NCI-H2029 treated with DMSO at 0.1 percent for 48 hours (cell line): ENCODE data around the gene FIZ1.
A peak's percentile ranks its signal among the peaks of the same experiment; 100 is the strongest.

Experiments
- DNase-seq: peaks from one replicate; lab custom pipeline; 2025; lab: John Stamatoyannopoulos, UW

FIZ1 gene

GRCh38 chr19:55635856-55636440 is 36.6 kb upstream of the FIZ1 start:
- no peak for DNase-seq

- no peak for DNase-seq
These were observed 36.0 kb upstream of the FIZ1 start for GRCh38 chr19:55635334-55635717.

- no peak for DNase-seq
These were observed 34.5 kb upstream of the FIZ1 start for GRCh38 chr19:55633861-55634260.

- DNase-seq: peak; percentile 74
These were observed 33.1 kb upstream of the FIZ1 start for GRCh38 chr19:55632463-55632834.

GRCh38 chr19:55626350-55626749 is 27.0 kb upstream of the FIZ1 start:
- no peak for DNase-seq

GRCh38 chr19:55625004-55625326 is 25.6 kb upstream of the FIZ1 start:
- DNase-seq: no peak

- DNase-seq: peak; percentile 85
These were observed 25.0 kb upstream of the FIZ1 start, which contains the start of gene ZNF784 for GRCh38 chr19:55624109-55625003. TSS of gene ZNF784 (minus strand) at chr19:55624566. CDS start at chr19:55624561, 5 bp downstream.

GRCh38 chr19:55623561-55623960 is 24.2 kb upstream of the FIZ1 start:
- DNase-seq: no peak

GRCh38 chr19:55623130-55623529 is 23.8 kb upstream of the FIZ1 start:
- DNase-seq: no peak

- no peak for DNase-seq
These were observed 23.1 kb upstream of the FIZ1 start for GRCh38 chr19:55622242-55622969.

GRCh38 chr19:55621673-55622231 is 22.4 kb upstream of the FIZ1 start:
- DNase-seq: no peak

- DNase-seq: no peak
These were observed 21.9 kb upstream of the FIZ1 start for GRCh38 chr19:55621205-55621672.

GRCh38 chr19:55620410-55621204 is 21.3 kb upstream of the FIZ1 start:
- DNase-seq: no peak

GRCh38 chr19:55619286-55619685 is 20.0 kb upstream of the FIZ1 start:
- no peak for DNase-seq

- no peak for DNase-seq
These were observed 19.1 kb upstream of the FIZ1 start for GRCh38 chr19:55618426-55618825.

GRCh38 chr19:55617426-55617825 is 18.1 kb upstream of the FIZ1 start:
- DNase-seq: no peak

- no peak for DNase-seq
These were observed 17.1 kb upstream of the FIZ1 start for GRCh38 chr19:55616395-55616875.

- no peak for DNase-seq
These were observed 16.5 kb upstream of the FIZ1 start for GRCh38 chr19:55615543-55616394.

- DNase-seq: no peak
These were observed 15.6 kb upstream of the FIZ1 start for GRCh38 chr19:55614711-55615542.
